Large intestine (tissue), 3 donors: ENCODE measurements around the gene GSTT4. TPM values are rescaled to one million over a fixed set of nuclear protein-coding genes. Genes with fewer than 3 reads are reported as not detected.
A peak's percentile ranks its signal among the peaks of the same experiment; 100 is the strongest.

Experiments used
- DNase-seq, 2 donors: peaks; one replicate each; pipeline versions ENCODE4 v3.0.0 to v3.0.0-alpha.2; 2013
- H3K27ac ChIP-seq: one replicate; pipeline ENCODE4 v1.5.1; 2013; ENCODE audit warnings: low read length
- H3K27me3 ChIP-seq: 2 replicates; pipeline ENCODE4 v1.6.1; 2013; ENCODE audit warnings: low read length; ENCODE audit not compliant: control insufficient read depth, insufficient read depth
- H3K36me3 ChIP-seq: 2 replicates; pipeline ENCODE4 v1.6.1; 2013; ENCODE audit warnings: low read length; ENCODE audit not compliant: control insufficient read depth, insufficient read depth
- H3K4me1 ChIP-seq: one replicate; pipeline ENCODE4 v1.6.1; 2013; ENCODE audit warnings: low read length; ENCODE audit not compliant: control insufficient read depth, insufficient read depth
- H3K4me3 ChIP-seq: one replicate; pipeline ENCODE4 v1.5.1; 2013; ENCODE audit warnings: low read length
- H3K9me3 ChIP-seq: one replicate; pipeline ENCODE4 v1.6.1; 2013; ENCODE audit warnings: mild to moderate bottlenecking, low read depth, low read length, moderate library complexity; ENCODE audit not compliant: control insufficient read depth
- WGBS: methylation state at CpG from one replicate; pipeline ENCODE4 v1.1.5; 2013; ENCODE audit warnings: low lambda C conversion rate; ENCODE audit not compliant: insufficient coverage; 5-methylcytosine and 5-hydroxymethylcytosine counted together
- polyA plus RNA-seq: library from polyadenylated mRNA; unstranded; fragments of 120-200 nt; gene quantifications from one replicate; pipeline ENCODE4 v1.2.1, GENCODE V29; 2013

Gene GSTT4
- polyA plus RNA-seq, 1 donor: not detected

DNA sequence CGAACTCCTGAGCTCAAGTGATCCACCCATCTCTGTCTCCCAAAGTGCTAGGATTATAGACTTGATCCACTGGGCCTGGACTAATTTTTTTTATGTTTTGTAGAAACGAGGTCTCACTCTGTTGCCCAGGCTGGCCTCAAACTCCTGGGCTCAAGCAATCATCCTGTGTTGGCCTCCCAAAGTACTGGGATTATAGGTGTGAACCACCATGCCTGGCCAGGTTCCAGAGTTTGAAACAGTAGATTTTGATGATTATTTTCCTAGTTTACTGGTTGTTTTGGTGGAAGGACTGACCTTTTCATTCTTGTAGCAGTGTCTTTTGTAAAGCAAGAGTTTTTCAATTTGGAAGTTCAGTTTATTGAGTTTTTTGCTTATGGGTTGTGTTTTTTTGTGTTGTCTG lies 20.8 kb upstream of the GSTT4 start:
- Histone ChIP-seq H3K27ac (no peak overlapping the region), H3K27me3 (no peaks in the 10 kb centered on the region), H3K4me3 (no peak overlapping the region), H3K9me3 (no peaks in the 10 kb centered on the region), H3K36me3 (peaks cover 6% of the 10 kb centered on the region), H3K4me1 (no peaks in the 10 kb centered on the region)
- DNase-seq: no peak
- WGBS: no CpG with 5 or more reads among the region's 2 CpGs

DNA sequence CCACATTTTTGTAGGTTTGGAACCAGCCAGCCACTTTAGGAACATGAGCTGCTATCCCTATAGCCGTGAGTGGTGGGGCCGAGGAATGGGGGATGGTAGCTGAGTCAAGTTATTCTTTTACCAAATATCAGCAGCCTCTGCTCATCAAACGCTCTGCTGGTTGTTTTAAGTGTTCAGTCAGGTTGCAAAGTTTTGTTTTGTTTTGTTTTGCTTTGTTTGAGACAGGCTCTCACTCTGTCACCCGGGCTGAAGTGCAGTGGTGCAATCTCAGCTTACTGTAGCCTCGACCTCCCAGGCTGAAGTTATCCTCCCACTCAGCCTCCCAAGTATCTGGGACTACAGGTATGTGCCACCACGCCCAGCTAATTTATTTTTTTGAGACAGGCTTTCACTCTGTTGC lies 20.2 kb upstream of the GSTT4 start:
- peaks cover 4% of the 10 kb centered on the region for H3K36me3 ChIP-seq
- DNase-seq: no peak
- H3K4me3 ChIP-seq: no peak overlapping the region
- no peaks in the 10 kb centered on the region for H3K9me3 ChIP-seq
- H3K27me3 ChIP-seq: no peaks in the 10 kb centered on the region
- no peaks in the 10 kb centered on the region for H3K4me1 ChIP-seq
- no CpG with 5 or more reads among the region's 6 CpGs for WGBS
- H3K27ac ChIP-seq: no peak overlapping the region

DNA sequence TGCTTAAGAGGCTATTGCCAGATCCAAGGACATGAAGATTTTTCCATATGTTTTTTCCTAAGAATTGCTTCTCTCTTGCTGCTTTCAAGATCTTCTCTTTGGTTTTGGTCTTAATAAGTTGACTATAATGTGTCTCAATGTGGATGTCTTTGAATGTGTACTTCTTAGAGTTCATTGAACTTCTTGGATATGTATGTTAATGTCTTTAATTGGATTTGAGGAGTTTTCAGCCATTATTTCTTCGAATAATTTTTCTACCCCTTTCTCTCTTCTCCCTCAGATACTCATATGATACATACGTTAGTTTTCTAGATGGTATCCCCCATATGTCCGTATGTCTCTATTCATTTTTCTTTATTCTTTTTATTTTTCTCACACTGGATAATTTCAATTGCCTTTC lies 19.1 kb upstream of the GSTT4 start:
- H3K9me3 ChIP-seq: no peaks in the 10 kb centered on the region
- DNase-seq: no peak

DNA sequence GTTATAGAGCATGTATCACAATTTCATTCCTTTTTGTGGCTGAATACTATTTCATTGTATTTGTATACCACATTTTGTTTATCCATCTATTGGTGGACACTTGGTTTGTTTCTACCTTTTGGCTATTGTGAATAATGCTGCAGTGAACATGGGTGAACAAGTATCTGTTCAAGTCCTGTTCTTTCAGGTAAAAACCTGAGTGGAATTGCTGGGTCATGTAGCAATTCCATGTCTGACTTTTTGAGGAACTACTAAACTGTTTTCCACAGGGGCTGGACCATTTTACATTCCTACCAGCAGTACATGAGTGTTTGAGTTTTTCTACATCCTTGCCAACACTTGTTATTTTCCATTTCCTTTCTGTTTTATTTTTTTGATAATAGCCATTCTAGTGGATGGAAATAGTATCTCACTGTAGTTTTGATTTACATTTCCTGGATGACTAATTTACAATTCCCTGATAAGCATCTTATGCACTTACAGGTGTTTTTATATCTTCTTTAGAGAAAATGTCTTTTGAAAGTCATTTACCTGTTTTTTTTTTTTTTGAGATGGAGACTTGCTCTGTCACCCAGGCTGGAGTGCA lies 18.0 kb upstream of the GSTT4 start:
- peaks cover 4% of the 10 kb centered on the region for H3K36me3 ChIP-seq
- DNase-seq: no peak

More for the DNA sequence above, 19.1 kb upstream of the GSTT4 start:
- H3K27ac ChIP-seq: no peak overlapping the region
- no peaks in the 10 kb centered on the region for H3K4me1 ChIP-seq
- H3K27me3 ChIP-seq: no peaks in the 10 kb centered on the region
- no peak overlapping the region for H3K4me3 ChIP-seq
- peaks cover 4% of the 10 kb centered on the region for H3K36me3 ChIP-seq
- WGBS: 100% methylated on average over 3 of the region's 3 CpGs

DNA sequence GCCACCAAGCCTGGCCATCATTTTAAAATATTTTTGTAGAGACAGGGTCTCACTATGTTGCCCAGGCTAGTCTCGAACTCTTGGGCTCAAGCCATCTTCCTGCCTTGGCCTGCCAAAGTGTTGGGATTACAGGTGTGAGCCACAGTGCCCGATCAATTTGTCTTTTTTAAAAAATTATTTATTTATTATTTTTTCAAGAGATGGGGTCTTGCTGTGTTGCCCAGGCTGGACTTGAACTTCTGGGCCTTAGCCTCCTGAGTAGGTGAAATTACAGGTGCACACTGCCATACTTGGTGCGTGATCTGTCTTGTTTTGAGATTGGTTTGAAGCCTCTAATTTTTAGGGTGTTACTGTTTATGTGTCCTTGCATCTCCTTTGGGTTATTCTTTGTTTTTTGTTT lies 16.1 kb upstream of the GSTT4 start:
- DNase-seq: no peak
- no CpG with 5 or more reads among the region's 3 CpGs for WGBS
- H3K4me1 ChIP-seq: no peaks in the 10 kb centered on the region
- H3K36me3 ChIP-seq: peaks cover 4% of the 10 kb centered on the region
- H3K27me3 ChIP-seq: no peaks in the 10 kb centered on the region
- H3K27ac ChIP-seq: no peak overlapping the region
- H3K4me3 ChIP-seq: no peak overlapping the region
- H3K9me3 ChIP-seq: no peaks in the 10 kb centered on the region

More for the DNA sequence above, 18.0 kb upstream of the GSTT4 start:
- Histone ChIP-seq H3K4me3 (no peak overlapping the region), H3K27me3 (no peaks in the 10 kb centered on the region), H3K9me3 (no peaks in the 10 kb centered on the region), H3K4me1 (no peaks in the 10 kb centered on the region), H3K27ac (no peak overlapping the region)

DNA sequence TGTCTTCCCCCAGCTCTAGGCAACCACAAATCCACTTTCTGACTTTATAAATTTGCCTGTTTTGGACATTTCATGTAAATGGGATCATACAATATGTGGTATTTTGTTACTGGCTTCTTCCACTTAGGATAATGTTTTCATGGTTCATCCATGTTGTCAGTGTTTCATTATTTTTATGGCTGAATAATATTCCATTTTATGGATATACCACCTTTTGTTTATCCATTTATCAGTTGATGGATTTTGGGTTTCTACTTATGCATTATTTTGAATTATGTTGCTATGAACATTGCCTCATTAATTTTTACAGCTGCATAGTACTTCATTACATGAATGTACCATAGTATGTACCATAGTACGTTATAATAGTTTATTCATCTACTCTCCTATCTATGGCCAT lies 10.9 kb upstream of the GSTT4 start:
- H3K27me3 ChIP-seq: no peaks in the 10 kb centered on the region
- peaks cover 4% of the 10 kb centered on the region for H3K4me1 ChIP-seq
- DNase-seq: no peak
- H3K36me3 ChIP-seq: no peaks in the 10 kb centered on the region
- no peak overlapping the region for H3K27ac ChIP-seq
- no peaks in the 10 kb centered on the region for H3K9me3 ChIP-seq
- H3K4me3 ChIP-seq: no peak overlapping the region
- no CpG with 5 or more reads among the region's 1 CpG for WGBS

DNA sequence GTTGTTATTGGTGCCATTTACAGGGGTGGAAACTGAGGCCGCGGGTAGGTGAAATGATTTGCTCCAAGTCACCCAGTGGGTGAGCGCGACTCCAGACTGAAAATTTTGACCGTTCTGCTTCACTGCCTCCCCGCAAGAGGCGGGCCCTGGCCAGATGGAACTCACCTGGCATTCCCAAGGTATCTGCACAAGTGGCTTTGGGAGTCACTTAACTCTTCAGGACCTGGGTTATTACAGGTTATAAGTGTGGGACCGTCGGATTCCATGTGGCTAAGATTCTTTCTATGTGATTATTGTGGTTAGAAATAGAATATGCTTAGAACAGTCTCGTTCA lies 6.4 kb upstream of the GSTT4 start:
- Histone ChIP-seq H3K9me3 (no peaks in the 10 kb centered on the region), H3K27me3 (no peaks in the 10 kb centered on the region), H3K36me3 (no peaks in the 10 kb centered on the region), H3K4me1 (peaks cover 16% of the 10 kb centered on the region), H3K27ac (peak overlapping the region; percentile 89), H3K4me3 (peak overlapping the region; percentile 99)
- WGBS: no CpG with 5 or more reads among the region's 10 CpGs
- no peak for DNase-seq

DNA sequence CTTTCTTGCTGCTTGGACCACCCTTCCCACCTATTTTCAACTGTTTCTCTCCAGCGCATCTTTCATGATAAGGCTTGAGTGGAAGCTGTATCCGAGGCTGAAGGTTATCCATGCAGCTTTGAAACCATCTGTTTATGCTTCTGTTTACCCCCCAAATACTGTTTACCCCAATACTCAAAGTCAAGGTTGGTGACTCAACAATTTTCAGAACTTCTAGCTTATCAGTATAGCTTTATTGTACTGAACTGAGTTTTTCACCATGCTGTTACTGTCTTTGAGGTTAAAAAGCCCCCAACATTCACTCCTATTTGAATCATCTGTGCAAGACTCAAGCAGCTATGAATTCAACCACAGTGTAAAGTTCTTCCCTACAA lies 4.8 kb upstream of the GSTT4 start:
- Histone ChIP-seq H3K27me3 (no peaks in the 10 kb centered on the region), H3K27ac (no peak overlapping the region), H3K9me3 (no peaks in the 10 kb centered on the region), H3K4me3 (no peak overlapping the region), H3K36me3 (no peaks in the 10 kb centered on the region), H3K4me1 (peaks cover 16% of the 10 kb centered on the region)
- no peak for DNase-seq
- no CpG with 5 or more reads among the region's 2 CpGs for WGBS

DNA sequence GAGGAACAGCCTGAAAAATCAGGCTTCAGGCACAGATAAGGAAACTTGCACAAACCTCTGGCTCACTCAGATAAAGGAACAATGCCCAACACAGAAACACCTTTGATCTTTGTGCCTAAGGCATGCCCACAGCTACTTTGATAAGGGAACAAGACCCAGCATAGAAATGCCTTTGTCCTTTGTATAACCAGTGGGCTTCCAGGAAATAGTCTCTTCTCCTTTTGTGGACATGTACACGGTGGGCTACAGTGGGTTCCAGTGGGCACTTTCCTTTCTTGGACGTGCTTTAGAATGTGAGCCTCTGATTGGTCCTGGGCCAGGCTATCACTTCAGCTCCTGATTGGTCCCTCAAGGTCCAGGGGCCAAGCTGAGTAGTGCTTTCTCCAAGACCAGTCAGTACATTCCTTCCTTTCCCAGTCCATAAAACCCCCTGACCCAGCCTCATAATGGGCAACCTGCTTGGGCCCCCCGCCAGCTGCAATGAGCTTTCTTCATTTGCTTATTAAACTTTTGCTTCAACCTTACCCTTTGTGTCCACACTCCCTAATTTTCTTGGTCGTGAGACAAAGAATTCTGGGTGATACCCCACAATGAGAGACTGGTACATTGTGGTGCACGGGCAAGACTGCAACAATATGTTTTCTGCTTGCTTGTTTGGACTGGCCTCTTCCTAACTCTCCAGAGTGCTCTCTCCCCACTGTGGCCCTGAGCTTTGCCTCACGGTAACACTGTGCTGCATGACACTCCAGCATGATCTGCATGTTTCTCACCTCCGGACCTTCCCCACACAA lies 4.2 kb upstream of the GSTT4 start:
- Histone ChIP-seq H3K9me3 (no peaks in the 10 kb centered on the region), H3K4me3 (no peak overlapping the region), H3K27ac (peak overlapping the region; percentile 30), H3K4me1 (peaks cover 16% of the 10 kb centered on the region), H3K27me3 (no peaks in the 10 kb centered on the region), H3K36me3 (no peaks in the 10 kb centered on the region)
- DNase-seq: peak in 1 of 2 donors; percentile 46
- 100% methylated on average over 2 of the region's 7 CpGs for WGBS

DNA sequence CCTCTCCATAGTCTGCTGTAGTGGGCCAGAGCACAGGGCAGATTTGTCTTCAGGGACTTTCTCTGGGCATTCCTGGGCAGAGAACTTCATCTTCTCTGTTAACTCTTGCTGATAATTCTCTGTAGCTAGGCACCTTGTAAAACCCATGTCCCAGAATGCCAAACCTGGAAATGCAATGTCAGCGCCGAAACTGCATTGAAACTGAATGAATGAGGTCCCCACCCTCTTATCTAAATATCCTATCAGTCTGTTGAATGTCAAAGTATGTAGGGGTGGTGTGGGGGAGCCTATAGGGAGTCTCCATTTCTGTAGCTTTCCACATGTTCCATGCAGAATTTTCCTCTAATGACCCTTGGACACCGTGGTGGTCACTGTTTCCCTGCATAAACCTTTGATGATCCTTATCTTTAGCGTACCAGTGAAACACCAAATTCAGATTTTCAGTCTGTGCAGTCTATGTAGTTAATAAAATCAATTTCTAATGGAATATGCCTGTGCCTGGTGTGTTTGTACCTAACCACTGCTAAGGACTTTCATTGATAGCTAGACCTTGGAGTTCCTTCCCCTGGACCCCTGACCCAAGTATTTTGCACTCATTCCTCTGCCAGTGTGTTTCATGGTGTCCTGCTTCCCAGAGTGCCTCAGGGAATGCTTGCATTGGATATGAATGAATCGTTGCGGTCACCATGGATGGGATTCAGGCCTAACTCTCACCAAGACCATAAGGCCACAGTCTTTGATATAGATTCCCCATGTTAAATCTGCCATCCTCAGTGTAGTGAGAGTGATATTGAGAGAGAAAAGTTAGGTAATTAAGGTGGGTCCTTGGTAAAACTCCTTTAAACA lies 3.4 kb upstream of the GSTT4 start:
- 20% methylated on average over 1 of the region's 6 CpGs for WGBS
- Histone ChIP-seq H3K4me3 (no peak overlapping the region), H3K4me1 (peaks cover 16% of the 10 kb centered on the region), H3K27me3 (no peaks in the 10 kb centered on the region), H3K36me3 (no peaks in the 10 kb centered on the region), H3K9me3 (no peaks in the 10 kb centered on the region), H3K27ac (peak overlapping the region; percentile 30)
- no peak for DNase-seq
